Endothelial cell of umbilical vein (primary cell): Measurements from ENCODE around the gene MYO1C. TPM values are rescaled to one million over a fixed set of nuclear protein-coding genes. Genes with fewer than 3 reads are reported as not detected.

Experiments
- BruUV-seq: library from RNA; stranded (reverse); fragments of 400-500 nt; replicated peaks from 2 replicates; lab custom pipeline; 2021; lab: Mats Ljungman, UMichigan
- CTCF ChIA-PET: fragments of 300-600, 350-600 bp; sonication (Branson Sonifier 250); formaldehyde crosslinking; loops from one replicate; lab custom pipeline; 2021; ENCODE audit warnings: antibody characterized with exemption, inconsistent platforms; lab: Charles Lee
- POLR2A ChIA-PET: fragments of 300-600, 350-600 bp; sonication (Branson Sonifier 250); formaldehyde crosslinking; loops from one replicate; lab custom pipeline; 2021; ENCODE audit warnings: antibody characterized with exemption, inconsistent platforms; lab: Charles Lee
- DNase-seq: peaks from one replicate; pipeline ENCODE4 v3.0.0-alpha.2; 2011; ENCODE audit warnings: low read depth, low spot score
- FAIRE-seq: peaks from 2 replicates; lab custom pipeline; 2011; peaks lifted over from hg19 to GRCh38; lab: Jason Lieb, UNC
- H2AFZ ChIP-seq: 2 replicates; pipeline ENCODE4 v1.6.0; 2012; ENCODE audit warnings: low read depth, low read length, control low read depth, inconsistent platforms
- H3K27ac ChIP-seq: 2 replicates; pipeline ENCODE4 v1.5.1; 2011; ENCODE audit warnings: low read depth, mild to moderate bottlenecking, control low read depth, low read length, moderate library complexity; ENCODE audit not compliant: insufficient read depth
- H3K27me3 ChIP-seq, 2 experiments: 2 replicates each; pipeline versions ENCODE4 v1.6.0 to v1.6.1; 2011; ENCODE audit warnings: low read length in 2 of 2, mixed read lengths in 1 of 2; ENCODE audit not compliant: control insufficient read depth in 2 of 2, insufficient read depth in 2 of 2
- H3K36me3 ChIP-seq, 2 experiments: 2 replicates in 1 of 2; 3 replicates in 1 of 2; pipeline ENCODE4 v1.5.1; 2011; ENCODE audit warnings: low read length in 2 of 2, mild to moderate bottlenecking in 1 of 2, moderate library complexity in 1 of 2; ENCODE audit not compliant: control insufficient read depth in 2 of 2, insufficient read depth in 2 of 2; ENCODE audit errors: extremely low read depth in 1 of 2
- H3K4me1 ChIP-seq: 3 replicates; pipeline ENCODE4 v1.5.1; 2011; ENCODE audit warnings: mild to moderate bottlenecking, low read length; ENCODE audit not compliant: control insufficient read depth, insufficient read depth; ENCODE audit errors: extremely low read depth
- H3K4me2 ChIP-seq: 2 replicates; pipeline ENCODE4 v1.6.1; 2011; ENCODE audit warnings: low read length, control low read depth, mixed read lengths; ENCODE audit not compliant: insufficient read depth
- H3K4me3 ChIP-seq, 3 experiments: fragments of 200-600 bp in 1 of 3; sonication (generic), shearing (Covaris generic) in 1 of 3; replicated peaks in 1 of 3; 2 replicates each; pipeline ENCODE4 v1.5.1; 2011 to 2016; ENCODE audit warnings: control low read depth in 3 of 3, low read length in 3 of 3, mild to moderate bottlenecking in 2 of 3, inconsistent platforms in 1 of 3, low read depth in 1 of 3, moderate library complexity in 1 of 3; ENCODE audit not compliant: insufficient read depth in 1 of 3
- H3K79me2 ChIP-seq: 2 replicates; pipeline ENCODE4 v1.6.0; 2012; ENCODE audit warnings: low read length, inconsistent platforms; ENCODE audit not compliant: control insufficient read depth, insufficient read depth
- H3K9ac ChIP-seq: replicated peaks from 2 replicates; pipeline ENCODE3; 2011; ENCODE audit warnings: low read length, control low read depth; ENCODE audit not compliant: insufficient read depth; ENCODE audit errors: extremely low read depth
- H3K9me1 ChIP-seq: replicated peaks from 3 replicates; pipeline ENCODE4 v1.6.0; 2011; ENCODE audit warnings: mild to moderate bottlenecking, low read length; ENCODE audit not compliant: control insufficient read depth, insufficient read depth; ENCODE audit errors: extremely low read depth
- H3K9me3 ChIP-seq: replicated peaks from 2 replicates; pipeline ENCODE4 v1.5.1; 2012; ENCODE audit warnings: low read length, inconsistent platforms; ENCODE audit not compliant: control insufficient read depth, insufficient read depth
- H4K20me1 ChIP-seq: replicated peaks from 2 replicates; pipeline ENCODE3; 2011; ENCODE audit warnings: mild to moderate bottlenecking, low read length; ENCODE audit not compliant: control insufficient read depth, insufficient read depth; ENCODE audit errors: extremely low read depth
- CTCF ChIP-seq, 2 donors: IDR thresholded peaks; 1 replicate in 1 of 2; 2 replicates in 1 of 2; pipeline ENCODE4 v1.5.1; 2011; ENCODE audit warnings: low read length in 2 of 2, mild to moderate bottlenecking in 2 of 2, moderate library complexity in 2 of 2, control low read depth in 1 of 2, inconsistent platforms in 1 of 2, low read depth in 1 of 2; ENCODE audit not compliant: insufficient read depth in 1 of 2; ENCODE audit errors: extremely low read depth in 1 of 2
- EZH2 ChIP-seq: IDR thresholded peaks from 2 replicates; pipeline ENCODE4 v1.6.1; 2012; ENCODE audit warnings: borderline replicate concordance, low read depth, mild to moderate bottlenecking, moderate library complexity, low read length, inconsistent platforms; ENCODE audit not compliant: severe bottlenecking
- FOS ChIP-seq: IDR thresholded peaks from 2 replicates; pipeline ENCODE4 v1.6.1; 2011; ENCODE audit warnings: mild to moderate bottlenecking, low read length, moderate library complexity, borderline replicate concordance; ENCODE audit not compliant: insufficient read depth
- GATA2 ChIP-seq: IDR thresholded peaks from 2 replicates; pipeline ENCODE4 v1.7.0; 2011; ENCODE audit warnings: low read depth, mild to moderate bottlenecking, moderate library complexity, mixed read lengths, low read length; ENCODE audit not compliant: insufficient read length, insufficient read depth
- JUN ChIP-seq: IDR thresholded peaks from 2 replicates; pipeline ENCODE4 v1.6.1; 2011; ENCODE audit warnings: borderline replicate concordance, low read depth; ENCODE audit not compliant: insufficient read length, insufficient read depth
- MAX ChIP-seq: IDR thresholded peaks from 2 replicates; pipeline ENCODE4 v1.6.1; 2011; ENCODE audit not compliant: insufficient read depth, insufficient read length
- MYC ChIP-seq: IDR thresholded peaks from one replicate; pipeline ENCODE4 v1.6.1; 2011; ENCODE audit warnings: mild to moderate bottlenecking, low read depth, low read length
- POLR2A ChIP-seq: IDR thresholded peaks from 2 replicates; pipeline ENCODE4 v1.6.1; 2012; ENCODE audit warnings: low read depth, mild to moderate bottlenecking, control low read depth, low read length
- POLR2AphosphoS5 ChIP-seq: IDR thresholded peaks from 2 replicates; pipeline ENCODE4 v1.6.1; 2012; ENCODE audit warnings: low read depth, mild to moderate bottlenecking, control low read depth, low read length, moderate library complexity; ENCODE audit not compliant: insufficient read depth
- dilution Hi-C: fragments of 300-500 bp; cut with MboI; formaldehyde crosslinking; loops from one replicate; pipeline ENCODE4 v1.15.0; 2019; ENCODE audit warnings: low sequenced_read_pairs; ENCODE audit not compliant: extremely low pct_ligation_motif_present
- intact Hi-C: fragments of 100-400 bp; cut with micrococcal nuclease; formaldehyde crosslinking; loops from one replicate; pipeline ENCODE4 v1.10.0; 2022
- polyA plus RNA-seq, 4 experiments: library from polyadenylated mRNA; depleted of rRNA in 3 of 4; stranded (reverse) in 3 of 4; unstranded in 1 of 4; fragments of >200 nt; gene quantifications; 2 replicates each; pipeline versions ENCODE4 v1.2.1 to v1.2.3, GENCODE V29; 2011 to 2012; ENCODE audit warnings: missing spikeins in 1 of 4
- total RNA-seq: library from RNA; stranded (reverse); gene quantifications from 2 replicates; pipeline ENCODE4 v1.2.3, GENCODE V29; 2021

The MYO1C gene
- total and polyA plus RNA-seq, 2 donors (not counting 3 experiments of a cell fraction or from before 2014, with no cell fraction given), result 141 to 206 TPM

- Histone ChIP-seq H3K36me3 (peaks cover 3 to 27% of the 10 kb centered on the region in 2 experiments), H3K4me3 (no peak overlapping the region), H3K9me1 (no peaks in the 10 kb centered on the region), H3K4me1 (peaks cover 3% of the 10 kb centered on the region), H3K27me3 (no peaks in the 10 kb centered on the region), H3K79me2 (peaks cover 91% of the 10 kb centered on the region), H4K20me1 (peaks cover 5% of the 10 kb centered on the region), H3K9ac (no peak overlapping the region), H3K4me2 (no peak overlapping the region), H3K9me3 (no peaks in the 10 kb centered on the region), H3K27ac (no peak overlapping the region), H2AFZ (no peak overlapping the region)
- ChIA-PET POLR2A (no interaction called here), CTCF (interaction anchor here (1.7 kb wide), 1 partner anchor 70 kb away, joined by 8 read pairs; no protein-coding TSS in a partner anchor)
- FAIRE-seq, result no peak
- no peak for TF ChIP-seq POLR2A
- no peak for TF ChIP-seq JUN
- TF ChIP-seq MAX, result no peak
- TF ChIP-seq EZH2, result no peak
- TF ChIP-seq POLR2AphosphoS5, result no peak
- TF ChIP-seq CTCF (IDR thresholded peaks at IDR 0.05; ENCODE audit: extremely low read depth in 1 of 2, insufficient read depth in 1 of 2, low read depth in 1 of 2, low read length in 2 of 2), result no peak
- no peak for TF ChIP-seq GATA2
- TF ChIP-seq FOS, result no peak
- TF ChIP-seq MYC, result no peak
- no TSS peak for BruUV-seq
- dilution Hi-C loops (no loop called here), intact Hi-C loops (no loop called here)
- no peak for DNase-seq
Measured at GRCh38 chr17:1435326-1435725, 57.2 kb downstream of the MYO1C start.
